Measurements from ENCODE around the gene CHCHD3.

Gene CHCHD3

DNA sequence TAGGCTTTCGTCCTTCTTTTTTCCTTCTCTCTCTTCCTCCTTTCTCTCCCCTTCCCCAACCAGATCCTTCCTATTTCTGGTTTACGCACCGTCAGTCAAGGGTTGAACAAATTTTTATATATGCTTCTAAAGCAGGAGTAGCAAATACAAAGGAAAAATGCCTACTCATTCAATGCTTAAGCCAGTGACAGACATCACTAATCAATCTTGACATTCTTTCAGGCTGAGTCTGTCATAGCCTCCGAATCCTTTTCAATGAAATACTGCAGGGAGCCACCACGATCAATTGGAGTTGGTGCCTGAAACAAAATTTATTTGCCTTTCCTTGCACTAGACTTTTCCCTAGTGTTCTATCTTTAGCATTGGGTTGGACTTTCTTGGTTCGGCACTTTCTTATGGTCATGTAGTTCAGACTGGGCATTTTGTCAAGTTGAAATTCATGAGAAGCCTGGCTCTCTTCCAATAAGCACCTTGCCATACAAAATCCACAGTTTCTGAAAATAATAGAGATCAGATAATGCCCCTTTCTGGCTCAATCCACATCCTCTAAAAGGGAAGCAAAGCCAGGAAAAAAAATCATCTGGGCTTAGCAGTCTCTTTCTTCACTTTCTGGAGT, 266.1 kb downstream of the CHCHD3 start:
- TF ChIP-seq CTCF (IDR thresholded peaks at IDR 0.05; ENCODE audit: unreplicated experiment in 3 of 3): no peak
- Mint-ChIP-seq H3K4me3 (no peak overlapping the region), H3K9me3 (no peaks in the 10 kb centered on the region), H3K4me1 (peaks cover 9% of the 10 kb centered on the region), H3K27me3 (ENCODE audit: low read depth) (no peaks in the 10 kb centered on the region), H3K27ac (peak overlapping the region in 2 of 3 experiments; percentile 1 to 74), H3K36me3 (ENCODE audit: low read depth) (peaks cover 15% of the 10 kb centered on the region)

DNA sequence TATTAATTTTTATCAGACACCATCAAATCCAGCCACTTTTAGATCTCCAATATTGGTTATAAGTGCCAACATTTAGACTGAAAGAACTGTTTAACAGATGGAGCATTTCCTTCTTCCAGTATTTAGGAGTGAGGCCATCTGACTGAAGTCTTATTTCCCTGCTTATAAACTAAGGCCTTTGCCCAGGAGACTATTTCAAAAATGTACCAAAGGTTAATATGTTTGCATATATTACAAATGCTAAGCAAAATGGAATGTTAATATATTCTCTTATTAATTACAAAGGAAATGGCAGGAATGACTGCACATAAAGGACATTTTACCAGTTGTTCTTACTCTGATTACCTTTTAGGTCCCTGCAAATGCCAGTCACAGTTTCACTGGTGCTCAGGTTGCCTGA, 266.8 kb downstream of the CHCHD3 start:
- H3K9me3 Mint-ChIP-seq: no peaks in the 10 kb centered on the region
- H3K27ac Mint-ChIP-seq: peak overlapping the region in 1 of 3 experiments; percentile 1
- H3K27me3 Mint-ChIP-seq (ENCODE audit: low read depth): no peaks in the 10 kb centered on the region
- TF ChIP-seq CTCF (IDR thresholded peaks at IDR 0.05; ENCODE audit: unreplicated experiment in 3 of 3): no peak
- peaks cover 9% of the 10 kb centered on the region for H3K4me1 Mint-ChIP-seq
- peaks cover 15% of the 10 kb centered on the region for H3K36me3 Mint-ChIP-seq (ENCODE audit: low read depth)
- no peak overlapping the region for H3K4me3 Mint-ChIP-seq

GRCh38 chr7:132810561-132810960, 271.3 kb downstream of the CHCHD3 start:
- H3K4me3 Mint-ChIP-seq: no peak overlapping the region
- H3K9me3 Mint-ChIP-seq: no peaks in the 10 kb centered on the region
- TF ChIP-seq CTCF (IDR thresholded peaks at IDR 0.05; ENCODE audit: unreplicated experiment in 3 of 3): no peak
- no peak overlapping the region for H3K27ac Mint-ChIP-seq
- H3K27me3 Mint-ChIP-seq (ENCODE audit: low read depth): no peaks in the 10 kb centered on the region
- H3K36me3 Mint-ChIP-seq (ENCODE audit: low read depth): peaks cover 15% of the 10 kb centered on the region
- H3K4me1 Mint-ChIP-seq: no peaks in the 10 kb centered on the region

- Mint-ChIP-seq H3K4me3 (no peak overlapping the region), H3K4me1 (no peaks in the 10 kb centered on the region), H3K9me3 (no peaks in the 10 kb centered on the region), H3K27ac (no peak overlapping the region), H3K36me3 (ENCODE audit: low read depth) (peaks cover 7% of the 10 kb centered on the region), H3K27me3 (ENCODE audit: low read depth) (no peaks in the 10 kb centered on the region)
- no peak for TF ChIP-seq CTCF (IDR thresholded peaks at IDR 0.05; ENCODE audit: unreplicated experiment in 3 of 3)
These were observed 275.1 kb downstream of the CHCHD3 start for GRCh38 chr7:132806834-132807233.

DNA sequence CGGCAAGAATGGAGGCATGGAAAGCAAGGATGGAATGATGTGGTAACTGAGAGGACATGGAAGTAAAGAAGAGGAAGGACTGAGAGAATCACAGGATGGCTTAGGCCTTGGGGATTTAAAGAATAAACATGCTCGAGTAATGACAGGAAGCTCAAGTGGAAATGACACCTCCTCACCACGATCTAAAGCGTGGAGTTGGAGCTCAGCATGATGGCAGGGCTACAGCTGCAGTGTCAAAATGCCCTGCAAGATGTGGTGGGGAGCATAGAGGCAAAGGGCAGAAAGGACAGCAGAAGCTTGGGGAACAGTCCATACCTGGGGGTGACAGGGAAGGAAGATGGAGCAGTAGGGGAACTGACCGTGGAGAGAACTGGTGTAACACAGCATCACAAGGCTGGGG, 276.1 kb downstream of the CHCHD3 start:
- TF ChIP-seq CTCF (IDR thresholded peaks at IDR 0.05; ENCODE audit: unreplicated experiment in 3 of 3): no peak
- H3K4me1 Mint-ChIP-seq: no peaks in the 10 kb centered on the region

GRCh38 chr7:132804849-132805485, 276.9 kb downstream of the CHCHD3 start:
- no peaks in the 10 kb centered on the region for H3K36me3 Mint-ChIP-seq (ENCODE audit: low read depth)
- H3K9me3 Mint-ChIP-seq: no peaks in the 10 kb centered on the region
- H3K27me3 Mint-ChIP-seq (ENCODE audit: low read depth): no peaks in the 10 kb centered on the region

More for the DNA sequence above, 276.1 kb downstream of the CHCHD3 start:
- Mint-ChIP-seq H3K27ac (no peak overlapping the region), H3K27me3 (ENCODE audit: low read depth) (no peaks in the 10 kb centered on the region), H3K36me3 (ENCODE audit: low read depth) (peaks cover under 1% of the 10 kb centered on the region), H3K4me3 (no peak overlapping the region), H3K9me3 (no peaks in the 10 kb centered on the region)

More at GRCh38 chr7:132804849-132805485, 276.9 kb downstream of the CHCHD3 start:
- Mint-ChIP-seq H3K27ac (no peak overlapping the region), H3K4me1 (no peaks in the 10 kb centered on the region), H3K4me3 (no peak overlapping the region)
- TF ChIP-seq CTCF (IDR thresholded peaks at IDR 0.05; ENCODE audit: unreplicated experiment in 3 of 3): no peak

Measured in nephron (organoid).